ENCODE results near the gene ADAM12.
"Not testable (repeated sequence)": the region's sequence is repeated elsewhere in the genome, so short reads cannot be mapped to it uniquely, and the experiment has no call there.

Gene ADAM12

DNA sequence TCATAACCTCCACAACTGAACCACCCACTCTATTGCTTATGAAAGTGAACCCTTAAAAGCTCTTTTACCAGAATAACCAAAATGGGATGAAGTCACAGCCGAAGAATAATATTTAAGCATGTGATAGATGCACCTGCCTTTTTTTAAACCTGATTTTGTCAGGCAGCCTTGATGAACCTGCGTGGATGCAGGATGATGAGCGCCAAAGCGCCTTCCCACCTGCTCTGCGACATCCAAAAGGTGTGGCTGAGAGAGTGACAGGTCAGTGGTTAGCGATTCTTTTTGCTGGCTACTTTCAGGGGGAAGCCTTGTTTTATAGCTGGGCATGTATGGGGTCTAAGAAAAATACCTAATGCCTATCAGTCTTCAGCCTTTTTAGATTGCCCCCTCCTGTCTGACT, 334.1 kb downstream of the ADAM12 start:
- Histone ChIP-seq H3F3A (ENCODE audit: low read depth) (no peaks in the 10 kb centered on the region), H3K79me2 (ENCODE audit: insufficient read depth, low read length) (no peaks in the 10 kb centered on the region), H2AFZ (ENCODE audit: low read length) (no peak overlapping the region), H3K4me3 (ENCODE audit: low read length, poor library complexity, severe bottlenecking) (no peak overlapping the region), H3K4me1 (ENCODE audit: insufficient read depth, low read length, poor library complexity, severe bottlenecking) (no peaks in the 10 kb centered on the region), H3K4me2 (ENCODE audit: low read depth, low read length, poor library complexity, severe bottlenecking) (no peak overlapping the region), H3K9ac (ENCODE audit: low read depth, low read length, poor library complexity, severe bottlenecking) (no peak overlapping the region), H3K9me2 (replicated peaks; ENCODE audit: low read depth, low read length) (no peaks in the 10 kb centered on the region), H3K27me3 (ENCODE audit: insufficient read depth, low read length, poor library complexity, severe bottlenecking) (no peaks in the 10 kb centered on the region), H3K36me3 (ENCODE audit: insufficient read depth, low read length) (no peaks in the 10 kb centered on the region), H4K20me1 (ENCODE audit: insufficient read depth, low read length, poor library complexity, severe bottlenecking) (no peaks in the 10 kb centered on the region), H3K9me3 (ENCODE audit: insufficient read depth, low read depth, low read length) (peaks cover 3% of the 10 kb centered on the region; the same call in 1 of the 2 replicates)
- TF ChIP-seq CTCF (conservative IDR thresholded peaks at IDR 0.05; ENCODE audit: low read length) (no peak), EZH2phosphoT487 (IDR thresholded peaks at IDR 0.05; ENCODE audit: borderline replicate concordance) (no peak)

- TF ChIP-seq CTCF (conservative IDR thresholded peaks at IDR 0.05; ENCODE audit: low read length) (no peak), EZH2phosphoT487 (IDR thresholded peaks at IDR 0.05; ENCODE audit: borderline replicate concordance) (no peak)
Measured at GRCh38 chr10:126052171-126052570, 336.1 kb downstream of the ADAM12 start.

GRCh38 chr10:126049759-126050700, 338.2 kb downstream of the ADAM12 start:
- Histone ChIP-seq H3K9ac (ENCODE audit: low read depth, low read length, poor library complexity, severe bottlenecking) (no peak overlapping the region), H3K36me3 (ENCODE audit: insufficient read depth, low read length) (no peaks in the 10 kb centered on the region), H3K4me1 (ENCODE audit: insufficient read depth, low read length, poor library complexity, severe bottlenecking) (no peaks in the 10 kb centered on the region), H3K79me2 (ENCODE audit: insufficient read depth, low read length) (no peaks in the 10 kb centered on the region), H3K9me2 (replicated peaks; ENCODE audit: low read depth, low read length) (no peaks in the 10 kb centered on the region), H2AFZ (ENCODE audit: low read length) (no peak overlapping the region), H3K4me2 (ENCODE audit: low read depth, low read length, poor library complexity, severe bottlenecking) (no peak overlapping the region), H3K4me3 (ENCODE audit: low read length, poor library complexity, severe bottlenecking) (no peak overlapping the region), H3K27me3 (ENCODE audit: insufficient read depth, low read length, poor library complexity, severe bottlenecking) (no peaks in the 10 kb centered on the region), H3F3A (ENCODE audit: low read depth) (no peaks in the 10 kb centered on the region), H3K9me3 (ENCODE audit: insufficient read depth, low read depth, low read length) (0 out of 2 replicates have a peak, but pooled peaks cover 3% of the 10 kb centered on the region), H4K20me1 (ENCODE audit: insufficient read depth, low read length, poor library complexity, severe bottlenecking) (no peaks in the 10 kb centered on the region)
- no peak for TF ChIP-seq EZH2phosphoT487 (IDR thresholded peaks at IDR 0.05; ENCODE audit: borderline replicate concordance)
- no peak for TF ChIP-seq CTCF (conservative IDR thresholded peaks at IDR 0.05; ENCODE audit: low read length)

More at GRCh38 chr10:126052171-126052570, 336.1 kb downstream of the ADAM12 start:
- Histone ChIP-seq H3K9ac (ENCODE audit: low read depth, low read length, poor library complexity, severe bottlenecking) (no peak overlapping the region), H3F3A (ENCODE audit: low read depth) (no peaks in the 10 kb centered on the region), H3K79me2 (ENCODE audit: insufficient read depth, low read length) (no peaks in the 10 kb centered on the region), H2AFZ (ENCODE audit: low read length) (no peak overlapping the region), H3K9me2 (replicated peaks; ENCODE audit: low read depth, low read length) (no peaks in the 10 kb centered on the region), H3K4me2 (ENCODE audit: low read depth, low read length, poor library complexity, severe bottlenecking) (no peak overlapping the region), H3K9me3 (ENCODE audit: insufficient read depth, low read depth, low read length) (peaks cover 6% of the 10 kb centered on the region; the same call in 1 of the 2 replicates), H3K4me1 (ENCODE audit: insufficient read depth, low read length, poor library complexity, severe bottlenecking) (no peaks in the 10 kb centered on the region), H4K20me1 (ENCODE audit: insufficient read depth, low read length, poor library complexity, severe bottlenecking) (no peaks in the 10 kb centered on the region), H3K4me3 (ENCODE audit: low read length, poor library complexity, severe bottlenecking) (no peak overlapping the region), H3K36me3 (ENCODE audit: insufficient read depth, low read length) (no peaks in the 10 kb centered on the region), H3K27me3 (ENCODE audit: insufficient read depth, low read length, poor library complexity, severe bottlenecking) (no peaks in the 10 kb centered on the region)

GRCh38 chr10:126047749-126048148, 340.5 kb downstream of the ADAM12 start:
- not testable (repeated sequence) for H3K9me3 ChIP-seq (ENCODE audit: insufficient read depth, low read depth, low read length); H3K4me3 ChIP-seq (ENCODE audit: low read length, poor library complexity, severe bottlenecking); H3K9me2 ChIP-seq (replicated peaks; ENCODE audit: low read depth, low read length); H3K9ac ChIP-seq (ENCODE audit: low read depth, low read length, poor library complexity, severe bottlenecking); H3K36me3 ChIP-seq (ENCODE audit: insufficient read depth, low read length); H3K27me3 ChIP-seq (ENCODE audit: insufficient read depth, low read length, poor library complexity, severe bottlenecking); H3K4me1 ChIP-seq (ENCODE audit: insufficient read depth, low read length, poor library complexity, severe bottlenecking); H3K79me2 ChIP-seq (ENCODE audit: insufficient read depth, low read length); H2AFZ ChIP-seq (ENCODE audit: low read length); H3F3A ChIP-seq (ENCODE audit: low read depth); H3K4me2 ChIP-seq (ENCODE audit: low read depth, low read length, poor library complexity, severe bottlenecking); H4K20me1 ChIP-seq (ENCODE audit: insufficient read depth, low read length, poor library complexity, severe bottlenecking)

Data from Loucy (cell line).